VCaP (cell line): Measurements from ENCODE around the gene LOC128125822.

Source experiments
- H3K27ac ChIP-seq: fragments of 450-650 bp; 2 replicates; pipeline ENCODE4 v1.5.1; 2017
- TF ChIP-seq, protein P1 (sequence below): fragments of 450-650 bp; conservative IDR thresholded peaks from 2 replicates; pipeline ENCODE4 v1.5.1; 2017; ENCODE audit warnings: mild to moderate bottlenecking, moderate library complexity

LOC128125822 gene

GRCh38 chr6:63576985-63577712 lies 4.9 kb downstream of the LOC128125822 start:
- H3K27ac ChIP-seq, result no peak overlapping the region

GRCh38 chr6:63578757-63579156 lies 6.5 kb downstream of the LOC128125822 start:
- TF ChIP-seq, protein P1, sequence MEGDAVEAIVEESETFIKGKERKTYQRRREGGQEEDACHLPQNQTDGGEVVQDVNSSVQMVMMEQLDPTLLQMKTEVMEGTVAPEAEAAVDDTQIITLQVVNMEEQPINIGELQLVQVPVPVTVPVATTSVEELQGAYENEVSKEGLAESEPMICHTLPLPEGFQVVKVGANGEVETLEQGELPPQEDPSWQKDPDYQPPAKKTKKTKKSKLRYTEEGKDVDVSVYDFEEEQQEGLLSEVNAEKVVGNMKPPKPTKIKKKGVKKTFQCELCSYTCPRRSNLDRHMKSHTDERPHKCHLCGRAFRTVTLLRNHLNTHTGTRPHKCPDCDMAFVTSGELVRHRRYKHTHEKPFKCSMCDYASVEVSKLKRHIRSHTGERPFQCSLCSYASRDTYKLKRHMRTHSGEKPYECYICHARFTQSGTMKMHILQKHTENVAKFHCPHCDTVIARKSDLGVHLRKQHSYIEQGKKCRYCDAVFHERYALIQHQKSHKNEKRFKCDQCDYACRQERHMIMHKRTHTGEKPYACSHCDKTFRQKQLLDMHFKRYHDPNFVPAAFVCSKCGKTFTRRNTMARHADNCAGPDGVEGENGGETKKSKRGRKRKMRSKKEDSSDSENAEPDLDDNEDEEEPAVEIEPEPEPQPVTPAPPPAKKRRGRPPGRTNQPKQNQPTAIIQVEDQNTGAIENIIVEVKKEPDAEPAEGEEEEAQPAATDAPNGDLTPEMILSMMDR, result no peak
- no peak overlapping the region for H3K27ac ChIP-seq

More at GRCh38 chr6:63576985-63577712, 4.9 kb downstream of the LOC128125822 start:
- TF ChIP-seq, protein P1, result no peak

GRCh38 chr6:63579937-63580703 lies 7.8 kb downstream of the LOC128125822 start:
- TF ChIP-seq, protein P1, result no peak
- H3K27ac ChIP-seq, result no peak overlapping the region

DNA sequence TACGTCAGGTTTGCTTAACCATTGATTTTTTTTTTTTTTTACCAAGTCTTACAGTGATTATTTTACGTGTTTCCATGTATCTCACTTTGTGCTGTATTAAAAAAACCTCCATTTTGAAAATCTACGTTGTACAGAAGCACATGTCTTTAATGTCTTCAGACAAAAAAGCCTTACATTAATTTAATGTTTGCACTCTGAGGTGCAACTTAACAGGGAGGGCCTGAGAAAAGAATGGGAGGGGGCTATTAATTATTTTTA lies 8.4 kb downstream of the LOC128125822 start:
- TF ChIP-seq, protein P1, result no peak
- H3K27ac ChIP-seq, result no peak overlapping the region

GRCh38 chr6:63581355-63582013 lies 9.2 kb downstream of the LOC128125822 start:
- H3K27ac ChIP-seq, result no peak overlapping the region
- TF ChIP-seq, protein P1, result no peak

DNA sequence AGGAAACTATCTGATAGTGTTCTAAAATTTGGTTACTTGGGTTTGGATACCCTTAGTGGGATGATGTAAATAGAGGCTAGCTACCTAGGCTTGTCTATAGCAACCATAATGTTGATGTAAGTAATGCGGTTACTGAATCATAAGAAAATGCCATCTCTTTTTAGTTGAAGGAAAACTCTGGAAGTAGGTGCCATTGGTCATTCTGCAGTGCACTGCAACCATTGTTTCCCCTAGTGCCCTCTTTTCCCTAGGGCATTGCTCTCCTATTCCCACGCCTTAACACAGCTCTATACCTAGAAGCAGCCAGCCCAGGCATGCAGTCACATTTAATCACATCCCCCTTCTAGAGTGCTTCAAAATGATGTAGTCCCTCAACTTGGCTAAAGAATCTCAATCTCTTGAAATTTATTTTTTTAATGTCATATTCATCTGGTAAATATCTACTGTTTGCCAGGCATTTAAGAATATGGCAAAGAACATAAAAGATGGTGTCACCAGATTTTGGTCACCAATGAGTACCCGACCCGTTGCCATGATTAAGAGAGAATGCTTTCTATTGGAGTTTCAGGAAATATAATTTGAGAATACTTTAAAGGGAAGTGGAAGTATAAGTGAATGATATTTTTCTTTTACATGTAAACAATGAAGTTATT lies 10.4 kb downstream of the LOC128125822 start:
- TF ChIP-seq, protein P1, result no peak
- no peak overlapping the region for H3K27ac ChIP-seq

GRCh38 chr6:63584125-63584514 lies 11.8 kb downstream of the LOC128125822 start:
- no peak overlapping the region for H3K27ac ChIP-seq
- TF ChIP-seq, protein P1, result no peak
